Esophagus mucosa (tissue), 1 donor: Measurements from ENCODE around the gene NUP107. TPM values are rescaled to one million over a fixed set of nuclear protein-coding genes. Genes with fewer than 3 reads are reported as not detected.

Source experiments
- ATAC-seq: fragments of 200-7000 bp; cut with Tn5 transposase; one replicate; pipeline ENCODE4 v1.9.1; 2020
- total RNA-seq: library from RNA; stranded (reverse); gene quantifications from one replicate; pipeline ENCODE4 v1.2.4, GENCODE V29; 2023
- donor health status: DM: yes; HTN: yes; CAD: no.

Gene NUP107
- total RNA-seq, 1 donor from 2014 or later: 27.0 TPM

DNA sequence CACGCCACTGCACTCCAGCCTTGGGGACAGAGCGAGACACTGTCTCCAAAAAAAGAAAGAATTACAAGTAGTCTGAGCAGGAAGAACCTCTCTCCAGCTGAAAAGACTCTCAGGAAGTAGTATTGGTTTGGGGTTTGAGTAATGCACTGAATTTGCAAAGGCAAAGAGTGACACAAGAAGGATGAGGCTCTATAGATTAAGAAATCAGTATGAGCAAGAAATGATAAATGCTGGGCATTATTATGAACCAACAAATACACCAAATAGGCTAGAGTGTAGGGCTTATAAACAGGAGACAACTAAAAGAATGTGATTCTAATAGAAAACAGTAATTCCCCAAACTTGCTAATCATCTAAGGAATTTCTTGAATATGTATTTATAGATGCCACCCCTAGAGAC is 56.6 kb downstream of the NUP107 start:
- no peak for ATAC-seq

DNA sequence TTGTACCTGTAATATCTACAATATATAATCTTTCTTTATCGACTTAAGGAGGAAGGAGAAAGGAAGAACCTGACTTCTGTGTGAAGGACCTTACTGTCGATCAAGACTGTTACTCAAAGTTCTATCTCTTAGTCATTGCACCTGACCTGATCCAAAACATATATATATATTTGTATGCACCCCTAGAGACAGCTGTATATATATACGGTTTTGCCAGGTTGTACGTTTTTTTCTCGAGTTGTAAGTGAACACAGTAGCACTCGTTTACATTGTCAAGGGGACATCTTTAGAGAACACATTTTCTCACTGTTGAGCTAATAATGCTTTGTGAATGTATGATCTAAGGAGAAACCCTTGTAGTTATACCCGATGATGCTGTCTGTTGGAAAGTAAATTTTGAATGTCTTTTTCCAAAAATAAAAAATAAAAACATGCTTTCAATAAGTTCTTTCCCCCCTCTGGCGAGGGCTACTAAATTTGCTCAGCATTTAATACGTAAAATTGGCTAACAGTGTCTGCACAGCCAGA is 58.7 kb downstream of the NUP107 start:
- ATAC-seq: no peak

DNA sequence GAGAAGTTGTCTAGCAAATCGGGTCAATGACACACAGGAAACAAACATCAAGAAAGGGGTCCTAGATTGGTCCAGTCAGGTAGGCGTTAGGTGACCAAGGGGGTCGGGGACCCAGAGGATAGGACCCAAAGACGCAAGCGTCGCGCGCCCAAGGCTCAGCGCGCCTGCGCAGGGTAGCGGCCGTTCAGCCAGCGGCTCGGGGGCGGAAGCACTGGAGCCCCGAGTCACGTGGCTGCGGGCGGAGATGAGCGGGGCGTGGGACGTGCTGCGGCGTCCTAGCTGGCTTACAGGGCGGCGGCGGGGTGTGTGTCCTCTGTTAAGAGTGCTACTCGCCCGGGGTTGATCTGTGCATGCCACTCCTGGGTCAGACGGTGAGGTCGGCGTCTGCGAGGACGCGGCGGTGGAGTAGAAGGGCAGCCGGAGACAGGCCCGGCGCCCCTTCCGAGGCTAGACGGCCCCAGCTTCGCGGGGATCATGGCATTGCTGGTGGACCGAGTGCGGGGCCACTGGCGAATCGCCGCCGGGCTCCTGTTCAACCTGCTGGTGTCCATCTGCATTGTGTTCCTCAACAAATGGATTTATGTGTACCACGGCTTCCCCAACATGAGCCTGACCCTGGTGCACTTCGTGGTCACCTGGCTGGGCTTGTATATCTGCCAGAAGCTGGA is 59.3 kb downstream of the NUP107 start, which contains the start of gene SLC35E3:
SLC35E3 (plus strand) TSS at position 273 of the 668 bp plus-strand sequence; CDS start at position 475, 202 bp downstream.
- peak; percentile 99 for ATAC-seq

DNA sequence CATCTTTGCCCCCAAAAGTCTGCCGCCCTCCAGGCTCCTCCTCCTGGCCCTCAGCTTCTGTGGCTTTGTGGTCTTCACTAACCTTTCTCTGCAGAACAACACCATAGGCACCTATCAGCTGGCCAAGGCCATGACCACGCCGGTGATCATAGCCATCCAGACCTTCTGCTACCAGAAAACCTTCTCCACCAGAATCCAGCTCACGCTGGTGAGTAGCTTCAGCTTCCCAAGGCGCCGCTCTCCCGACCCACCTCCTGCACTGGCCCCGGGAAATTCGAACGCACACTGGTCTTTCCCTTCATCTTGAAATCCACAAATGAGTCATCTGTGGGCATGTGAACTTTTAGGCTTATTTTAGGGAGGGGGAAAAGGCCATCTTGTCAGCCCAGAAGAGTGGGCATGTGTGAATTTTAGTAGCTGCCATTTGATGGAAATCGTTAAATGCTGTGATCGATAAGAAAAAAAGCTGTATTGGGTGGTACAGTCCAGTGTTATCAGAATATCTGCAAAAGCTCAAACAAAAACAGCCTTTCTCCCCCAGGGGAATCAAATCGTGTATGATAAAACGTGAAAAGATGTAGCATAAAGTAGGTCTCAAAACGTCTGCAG is 59.9 kb downstream of the NUP107 start:
- ATAC-seq: peak; percentile 49

DNA sequence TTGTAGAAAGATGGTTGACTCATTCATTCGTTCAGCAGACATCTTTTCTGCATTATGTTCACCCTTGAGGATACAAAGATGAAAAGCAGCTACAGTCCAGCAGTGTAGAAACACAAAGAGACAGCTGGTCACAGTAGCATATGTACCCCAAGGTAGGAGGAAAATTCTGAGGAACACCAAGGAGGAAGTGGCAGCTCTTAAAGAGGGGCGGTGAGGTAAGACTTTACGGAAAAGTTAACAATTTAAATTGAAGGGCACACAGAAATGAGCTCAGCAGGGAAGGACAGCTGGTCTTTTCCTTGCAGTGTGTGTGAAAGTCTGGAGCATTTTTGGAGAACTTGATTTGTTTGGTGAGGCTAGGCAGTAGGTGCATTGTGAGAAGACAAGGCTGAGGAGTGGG is 62.7 kb downstream of the NUP107 start:
- no peak for ATAC-seq

DNA sequence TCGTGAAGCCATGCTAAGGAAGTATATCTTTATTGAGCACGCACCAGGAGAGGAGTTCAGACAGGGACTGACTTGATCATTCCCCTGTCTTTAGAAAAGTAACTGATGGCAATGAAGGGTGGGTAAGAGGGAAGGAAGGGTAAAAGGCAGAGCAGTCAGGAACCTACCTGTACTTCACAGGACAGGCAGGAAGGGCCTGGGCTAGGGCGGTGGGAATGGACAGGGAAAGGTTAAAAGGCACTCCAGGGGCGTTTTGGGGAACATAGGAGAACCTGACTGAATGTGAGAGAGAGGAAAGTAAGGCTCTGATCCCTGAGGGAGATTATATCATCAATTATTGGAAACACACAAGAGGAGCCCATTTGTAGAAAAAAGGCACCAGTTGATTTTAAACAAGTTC is 63.1 kb downstream of the NUP107 start:
- no peak for ATAC-seq

DNA sequence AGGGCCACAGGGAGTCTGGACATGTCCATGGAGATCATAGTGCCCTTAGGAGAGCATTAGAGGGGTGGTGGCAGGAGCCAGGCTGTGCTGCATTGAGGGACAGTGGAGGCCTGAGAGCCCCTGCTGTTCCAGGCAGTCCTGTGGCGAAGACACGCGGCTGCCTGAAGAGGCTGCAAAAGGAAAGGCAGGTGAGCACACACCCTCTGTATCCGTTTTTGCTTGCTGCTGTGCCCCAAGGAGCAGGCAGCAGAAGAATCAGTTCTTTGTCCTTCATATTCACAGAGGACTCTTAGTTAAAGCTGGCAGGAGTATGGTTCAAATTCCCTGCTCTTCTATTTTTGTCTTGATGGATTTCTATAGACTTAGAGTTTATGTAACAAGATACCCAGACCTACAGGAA is 63.7 kb downstream of the NUP107 start:
- no peak for ATAC-seq

DNA sequence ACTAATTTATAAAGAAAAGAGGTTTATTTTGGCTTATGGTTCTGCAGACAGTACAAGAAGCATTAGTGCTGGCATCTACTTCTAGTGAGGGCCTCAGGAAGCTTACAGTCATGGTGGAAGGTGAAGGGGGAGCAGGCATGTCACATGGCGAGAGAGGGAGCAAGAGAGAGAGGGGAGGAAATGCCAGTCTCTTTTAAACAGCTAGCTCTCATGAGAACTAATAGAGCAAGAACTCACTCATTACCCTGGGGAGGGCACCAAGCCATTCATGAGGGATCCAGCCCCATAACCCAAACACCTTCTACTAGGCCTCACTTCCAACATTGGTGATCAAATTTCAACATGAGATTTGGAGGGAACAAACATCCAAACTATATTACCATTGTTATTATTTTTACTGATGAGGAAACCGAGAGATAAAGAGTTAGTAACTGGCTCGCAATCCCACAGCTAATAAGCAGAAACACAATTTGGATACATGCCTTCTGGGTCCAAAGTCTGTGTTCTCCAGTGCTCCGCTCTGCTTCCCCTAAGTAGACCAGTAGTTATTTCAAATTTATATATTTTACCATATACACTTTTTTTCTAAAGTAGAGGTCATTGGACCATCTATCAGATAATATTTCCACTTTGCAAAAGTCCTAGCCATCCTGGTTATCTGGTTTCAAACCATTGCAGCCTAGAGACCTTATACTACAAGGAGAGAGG is 68.9 kb downstream of the NUP107 start:
- ATAC-seq: no peak

DNA sequence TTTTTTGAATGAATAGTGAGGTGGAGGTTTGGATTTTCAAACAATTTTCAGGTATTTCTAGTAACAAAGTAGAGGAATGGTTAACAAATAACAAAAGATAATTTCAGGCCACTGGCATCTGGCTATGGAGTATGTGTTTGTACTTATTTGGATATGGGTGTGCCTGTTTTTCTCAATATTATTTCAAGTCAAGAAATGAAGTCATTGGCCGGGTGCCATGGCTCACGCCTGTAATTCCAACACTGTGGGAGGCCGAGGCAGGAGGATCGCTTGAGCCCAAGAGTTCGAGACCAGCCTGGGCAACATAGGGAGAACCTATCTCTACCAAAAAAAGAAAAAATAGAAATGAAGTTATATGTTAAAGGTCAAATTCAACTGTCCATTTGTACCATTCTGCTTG is 73.1 kb downstream of the NUP107 start:
- ATAC-seq: no peak

DNA sequence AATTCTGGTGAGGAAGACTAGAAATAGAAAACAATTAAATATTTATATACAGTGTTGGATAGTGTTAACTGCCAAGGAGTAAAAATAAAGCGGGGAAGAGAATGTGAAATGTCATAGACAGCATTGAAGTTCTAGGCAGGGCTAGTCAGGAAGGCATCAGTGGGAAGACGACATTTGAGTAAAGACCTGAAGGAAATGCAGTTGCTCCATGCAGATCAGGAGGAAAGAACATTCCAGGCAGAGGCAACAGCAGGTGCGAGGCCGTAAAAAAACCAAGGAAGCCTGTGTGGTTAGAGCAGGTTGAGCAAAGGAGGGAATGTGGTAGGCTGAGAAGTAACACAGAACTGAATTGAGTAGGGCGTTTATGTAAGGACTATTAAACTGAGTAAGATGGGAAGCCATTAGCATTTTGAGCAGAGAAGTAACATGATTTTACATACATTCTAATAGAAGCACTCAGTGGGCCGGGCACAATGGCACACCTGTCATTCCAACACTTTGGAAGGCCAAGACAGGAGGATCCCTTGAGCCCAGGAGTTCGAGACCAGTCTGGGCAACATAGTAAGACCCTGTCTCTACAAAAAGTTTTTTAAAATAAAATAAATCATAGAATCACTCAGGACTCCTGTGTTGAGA is 74.1 kb downstream of the NUP107 start:
- ATAC-seq: no peak

DNA sequence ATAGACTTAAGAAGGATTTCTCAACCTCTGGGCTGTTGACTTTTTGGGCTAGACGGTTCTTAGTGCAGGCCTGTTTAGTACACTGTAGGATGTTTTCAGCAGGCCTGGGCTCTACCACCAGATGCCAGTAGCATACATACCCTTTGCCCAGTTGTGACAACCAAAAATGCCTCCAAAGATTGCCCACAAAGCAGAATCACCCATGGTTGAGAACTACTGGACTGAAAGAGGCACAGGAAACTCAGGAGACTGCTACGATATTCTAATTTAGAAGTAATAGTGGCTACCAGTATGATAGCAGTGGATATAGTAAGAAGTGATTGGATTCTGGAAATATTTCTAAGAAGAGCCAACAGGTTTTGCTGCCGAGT is 74.6 kb downstream of the NUP107 start:
- ATAC-seq: no peak

DNA sequence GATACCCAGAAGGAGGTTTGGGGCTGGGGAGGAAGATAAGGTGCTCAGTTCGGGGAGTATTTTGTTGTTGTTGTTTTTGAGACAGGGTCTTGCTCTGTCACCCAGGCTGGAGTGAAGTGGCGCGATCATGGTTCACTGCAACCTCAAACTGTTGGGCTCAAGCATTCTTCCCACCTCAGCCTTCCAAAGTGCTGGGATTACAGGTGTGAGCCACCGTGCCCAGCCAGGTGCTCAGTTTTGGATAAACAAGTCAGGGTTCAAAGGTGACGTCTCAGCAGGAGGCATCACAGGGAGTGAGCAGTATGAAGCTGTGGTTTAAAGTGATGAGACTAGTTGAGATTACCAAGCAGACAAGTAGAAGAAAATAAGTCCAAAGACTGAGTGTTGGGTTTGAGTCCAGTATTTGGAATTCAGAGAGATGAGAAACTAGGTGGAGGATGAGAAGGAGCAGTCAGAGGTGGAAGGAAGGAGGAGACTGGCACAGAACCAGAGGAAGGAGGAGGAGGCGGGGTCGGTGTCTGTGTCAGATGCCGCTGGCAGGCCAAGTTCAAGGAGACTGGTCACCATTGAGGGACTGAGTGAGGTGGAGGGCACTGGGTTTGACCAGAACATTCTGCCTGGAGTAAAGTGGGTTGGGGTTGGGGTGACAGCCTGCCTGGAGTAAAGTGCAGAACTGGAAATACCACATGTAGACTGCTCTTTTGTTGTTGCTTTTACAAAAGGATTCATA is 75.3 kb downstream of the NUP107 start:
- peak; percentile 33 for ATAC-seq

DNA sequence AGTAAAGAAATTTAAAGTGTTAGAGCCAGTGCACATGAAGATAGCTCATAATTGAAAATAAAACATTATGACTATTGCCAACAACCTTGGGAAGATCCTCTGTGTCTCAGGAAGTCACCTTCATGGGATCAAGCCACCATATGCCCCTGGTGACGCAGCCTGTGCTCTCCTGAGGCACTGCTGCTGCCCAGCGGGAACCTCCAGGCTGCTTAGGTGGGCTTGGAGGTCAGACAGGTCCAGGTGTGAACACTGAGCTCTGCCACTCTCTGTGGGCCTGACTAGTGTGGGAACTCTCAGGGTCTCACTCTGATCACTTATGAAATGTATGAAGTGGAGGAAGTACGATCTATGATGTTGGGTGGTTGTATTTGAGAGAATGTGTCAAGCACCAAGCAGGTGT is 75.9 kb downstream of the NUP107 start:
- ATAC-seq: no peak

DNA sequence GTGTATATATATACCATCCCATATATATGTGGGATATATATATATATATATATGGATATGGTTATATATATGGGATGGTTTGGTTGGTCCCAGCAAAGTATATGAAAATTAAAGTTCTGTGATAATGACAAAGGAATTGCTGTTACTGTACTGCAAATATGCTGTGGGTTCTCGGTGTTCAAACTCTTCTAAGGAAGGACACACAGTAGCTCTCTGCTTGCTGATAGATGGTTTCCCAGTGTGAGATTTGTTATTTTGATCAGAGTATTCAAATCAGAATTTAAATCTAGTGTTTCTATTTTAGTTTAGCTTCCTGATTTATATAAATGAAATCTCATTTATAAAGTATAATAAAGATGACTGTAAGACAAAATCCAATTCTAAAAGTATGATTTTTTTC is 78.9 kb downstream of the NUP107 start:
- no peak for ATAC-seq

DNA sequence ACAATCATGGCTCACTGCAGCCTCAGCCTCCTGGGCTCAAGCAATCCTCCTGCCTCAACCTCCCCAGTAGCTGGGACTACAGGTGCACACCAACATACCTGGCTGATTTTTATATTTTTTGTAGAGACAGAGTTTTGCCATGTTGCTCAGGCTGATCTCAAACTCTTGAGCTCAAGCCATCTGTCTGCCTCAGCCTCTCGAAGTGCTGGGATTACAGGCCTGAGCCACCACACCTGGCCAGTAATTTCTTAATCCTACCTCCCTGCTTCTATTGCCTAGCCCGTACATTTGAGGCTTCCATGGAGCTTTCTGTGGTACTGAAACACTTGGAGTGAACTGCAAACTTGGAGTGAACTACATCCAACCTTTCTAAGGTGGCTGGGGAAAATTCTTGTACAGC is 79.9 kb downstream of the NUP107 start:
- no peak for ATAC-seq

DNA sequence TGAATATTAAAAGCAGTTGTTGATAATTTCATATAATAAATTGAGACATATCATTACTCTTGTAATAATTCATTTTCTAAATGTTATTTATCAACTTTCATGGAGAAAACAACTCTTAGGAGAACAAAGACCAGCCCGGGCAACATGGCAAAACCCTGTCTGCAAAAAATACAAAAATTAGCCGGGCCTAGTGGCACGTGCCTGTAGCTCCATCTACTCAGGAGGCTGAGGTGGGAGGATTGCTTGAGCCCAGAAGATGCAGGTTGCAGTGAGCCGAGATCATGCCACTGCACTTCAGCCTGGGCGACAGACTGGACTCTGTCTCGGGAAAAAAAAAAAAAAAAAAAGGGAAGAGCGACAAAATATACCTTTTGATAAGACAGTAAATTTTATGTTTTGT is 80.4 kb downstream of the NUP107 start:
- no peak for ATAC-seq

DNA sequence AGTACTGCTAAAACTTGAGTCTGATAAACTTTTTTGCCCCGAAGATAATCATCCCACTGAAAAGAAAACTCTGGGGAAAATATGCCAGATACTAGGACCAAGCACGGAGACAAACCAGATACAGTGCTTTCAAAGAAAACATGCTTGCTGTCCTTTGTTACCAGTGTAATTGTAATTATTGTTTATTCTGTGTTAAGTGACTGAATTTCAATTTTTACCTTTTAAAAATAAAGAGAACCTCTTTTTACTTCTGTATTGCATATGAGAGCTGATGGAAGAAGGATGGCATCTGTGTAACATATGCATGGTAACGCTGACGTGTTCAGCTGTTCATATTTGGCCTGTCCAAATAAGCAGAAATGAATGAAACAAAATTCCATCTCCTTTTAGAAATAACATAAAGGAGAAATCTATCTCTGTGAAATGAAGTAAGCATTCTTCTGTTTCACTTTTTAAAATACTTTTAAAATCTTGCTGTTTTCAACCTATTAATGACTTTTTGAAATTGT is 81.7 kb downstream of the NUP107 start:
- ATAC-seq: no peak

DNA sequence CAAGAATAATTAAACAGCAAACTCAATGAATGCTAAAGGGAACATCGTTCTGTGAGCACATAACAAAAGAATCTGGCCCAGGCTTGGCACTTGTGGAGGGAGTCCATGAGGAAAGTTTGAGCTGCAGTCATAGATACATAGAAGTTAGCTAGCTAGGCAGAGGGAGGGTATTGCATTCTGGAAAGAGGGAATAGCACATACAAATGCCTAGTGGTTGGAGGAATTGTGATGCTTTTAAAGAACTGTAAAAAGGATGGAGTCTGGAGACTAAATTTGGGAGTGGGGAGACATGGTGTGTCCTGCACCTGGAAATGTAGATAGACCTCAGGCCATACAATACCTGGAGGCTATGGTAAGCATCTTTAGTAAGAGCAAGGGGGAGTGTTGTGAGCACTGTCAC is 83.2 kb downstream of the NUP107 start:
- ATAC-seq: no peak

DNA sequence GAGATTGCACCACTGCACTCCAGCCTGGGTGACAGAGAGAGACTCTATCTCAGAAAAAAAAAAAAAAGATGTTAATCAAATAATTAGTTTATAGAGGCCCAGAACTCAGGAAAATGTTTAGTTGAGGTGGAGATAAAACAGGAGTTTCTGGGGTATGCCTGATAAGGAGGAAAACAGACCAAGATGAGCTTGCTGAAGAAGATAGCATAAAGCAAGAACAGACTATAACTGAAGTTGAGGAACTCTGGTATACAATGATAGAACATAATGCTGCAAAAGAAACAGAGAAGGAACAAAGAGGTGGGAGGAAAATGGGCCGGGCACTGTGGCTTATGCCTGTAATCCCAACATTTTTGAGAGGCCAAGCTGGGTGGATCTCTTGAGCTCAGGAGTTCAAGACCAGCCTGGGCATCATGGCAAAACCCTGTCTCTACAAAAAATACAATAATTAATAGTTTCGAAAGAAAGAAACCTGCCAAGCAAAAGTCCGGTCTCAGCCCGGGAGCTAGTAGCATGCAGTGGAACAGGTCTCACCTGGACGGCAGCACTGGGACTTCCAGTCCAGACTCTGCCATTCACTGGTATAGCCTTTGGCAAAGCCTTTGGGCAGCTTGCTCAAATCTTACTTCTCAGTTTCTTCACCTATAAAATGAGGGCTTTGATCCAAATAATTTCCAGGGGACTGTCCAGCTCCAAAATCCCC is 84.6 kb downstream of the NUP107 start:
- ATAC-seq: no peak

DNA sequence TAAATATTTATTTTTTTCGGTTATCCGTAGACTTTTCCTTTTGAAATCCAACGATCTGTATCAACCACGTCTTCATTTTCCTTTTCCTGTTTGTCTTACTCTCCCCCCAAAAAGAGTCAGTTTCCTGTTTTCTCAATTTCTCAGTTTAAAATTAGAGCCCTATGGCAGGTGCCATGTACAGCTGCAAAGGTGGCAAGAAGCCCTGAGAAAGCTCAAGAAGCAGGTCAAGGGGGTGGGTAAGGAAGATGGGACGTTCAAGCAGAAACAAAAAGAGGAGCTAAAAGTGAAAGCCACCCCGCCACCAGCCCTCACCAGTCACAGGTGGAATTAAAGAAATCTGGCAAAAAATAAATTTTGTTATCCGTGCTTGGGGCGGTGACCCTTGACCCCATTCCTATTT is 85.9 kb downstream of the NUP107 start:
- ATAC-seq: no peak

DNA sequence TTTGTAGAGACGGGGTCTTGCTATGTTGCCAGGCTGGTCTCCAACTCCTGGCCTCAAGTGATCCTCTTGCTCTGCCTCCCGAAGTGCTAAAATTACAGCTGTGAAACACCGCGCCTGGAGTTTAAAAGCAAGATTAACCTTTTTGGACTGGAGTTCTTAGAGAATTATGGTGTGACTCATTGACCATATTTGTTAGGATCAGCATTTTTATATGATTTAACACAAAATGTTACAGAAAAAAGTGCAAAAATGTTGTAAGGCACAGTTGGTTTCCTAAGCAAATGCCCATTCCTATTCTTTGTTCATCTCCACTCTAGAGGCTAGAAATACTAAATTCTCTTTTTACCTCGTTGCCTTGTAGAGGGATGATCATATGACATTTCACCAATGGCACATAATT is 86.8 kb downstream of the NUP107 start:
- ATAC-seq: no peak

DNA sequence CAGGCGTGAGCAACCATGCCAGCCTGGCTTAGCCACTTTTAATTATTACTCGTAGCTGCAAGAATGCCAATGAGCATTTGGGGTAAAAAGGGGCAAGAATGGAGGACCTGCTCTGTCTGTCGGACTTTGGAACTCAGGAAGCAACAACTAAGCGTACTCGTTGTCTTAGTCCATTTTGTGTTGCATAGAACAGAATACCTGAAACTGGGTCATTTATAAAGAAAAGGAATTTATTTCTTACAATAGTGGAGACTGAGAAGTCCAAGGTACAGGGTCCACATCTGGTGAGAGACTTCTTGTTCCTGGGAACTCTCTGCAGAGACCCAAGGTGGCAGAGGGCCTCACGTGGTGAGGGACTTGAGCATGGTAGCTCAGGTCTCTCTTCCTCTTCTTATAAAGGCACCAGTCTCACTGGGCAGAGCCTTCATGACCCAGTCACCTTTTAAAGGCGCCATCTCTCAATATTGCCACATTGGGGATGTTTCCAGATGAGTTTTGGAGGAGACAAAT is 88.4 kb downstream of the NUP107 start:
- ATAC-seq: no peak
